KMS-11 (cell line): Measurements from ENCODE around the gene HES6.

Experiments
- H2AFZ ChIP-seq: fragments of 200-600 bp; sonication (generic); 2 replicates; pipeline ENCODE4 v1.6.1; 2016; ENCODE audit warnings: antibody characterized with exemption, mixed run types, low read depth
- H3K27ac ChIP-seq: fragments of 200-600 bp; sonication (generic); 2 replicates; pipeline ENCODE4 v1.6.1; 2016; ENCODE audit warnings: mild to moderate bottlenecking, mixed run types
- H3K27me3 ChIP-seq: fragments of 200-600 bp; sonication (generic); 2 replicates; pipeline ENCODE4 v1.6.1; 2017; ENCODE audit warnings: mild to moderate bottlenecking, low read depth, mixed run types, moderate library complexity; ENCODE audit not compliant: insufficient read depth
- H3K36me3 ChIP-seq: fragments of 200-600 bp; sonication (generic); 2 replicates; pipeline ENCODE4 v1.6.1; 2017; ENCODE audit warnings: mild to moderate bottlenecking, mixed run types; ENCODE audit not compliant: insufficient read depth
- H3K4me1 ChIP-seq: fragments of 200-600 bp; sonication (generic); 2 replicates; pipeline ENCODE4 v1.6.1; 2016; ENCODE audit warnings: mild to moderate bottlenecking, low read depth, mixed run types; ENCODE audit not compliant: poor library complexity, severe bottlenecking
- H3K4me2 ChIP-seq: fragments of 200-600 bp; sonication (generic); 2 replicates; pipeline ENCODE4 v1.7.0; 2016; ENCODE audit warnings: mild to moderate bottlenecking, mixed run types
- H3K4me3 ChIP-seq: fragments of 200-600 bp; sonication (generic); IDR thresholded peaks from 2 replicates; pipeline ENCODE4 v1.6.1; 2017; ENCODE audit warnings: low read depth, low read length, mixed read lengths; ENCODE audit not compliant: insufficient read depth
- H3K79me2 ChIP-seq: fragments of 200-600 bp; sonication (generic); 2 replicates; pipeline ENCODE4 v1.6.1; 2016; ENCODE audit warnings: low read depth, mixed run types; ENCODE audit not compliant: insufficient read depth
- H3K9ac ChIP-seq: fragments of 200-600 bp; sonication (generic); 2 replicates; pipeline ENCODE4 v1.6.1; 2016; ENCODE audit warnings: mild to moderate bottlenecking, mixed run types
- H4K20me1 ChIP-seq: fragments of 200-600 bp; sonication (generic); 2 replicates; pipeline ENCODE4 v1.6.1; 2016; ENCODE audit warnings: mild to moderate bottlenecking, mixed run types; ENCODE audit not compliant: insufficient read depth
- TF ChIP-seq, protein P1 (sequence below): fragments of 200-600 bp; sonication (generic); conservative IDR thresholded peaks from 2 replicates; pipeline ENCODE4 v1.6.1; 2017; ENCODE audit warnings: low read depth, mild to moderate bottlenecking, antibody characterized with exemption, low read length, moderate library complexity, mixed read lengths

The HES6 gene

DNA sequence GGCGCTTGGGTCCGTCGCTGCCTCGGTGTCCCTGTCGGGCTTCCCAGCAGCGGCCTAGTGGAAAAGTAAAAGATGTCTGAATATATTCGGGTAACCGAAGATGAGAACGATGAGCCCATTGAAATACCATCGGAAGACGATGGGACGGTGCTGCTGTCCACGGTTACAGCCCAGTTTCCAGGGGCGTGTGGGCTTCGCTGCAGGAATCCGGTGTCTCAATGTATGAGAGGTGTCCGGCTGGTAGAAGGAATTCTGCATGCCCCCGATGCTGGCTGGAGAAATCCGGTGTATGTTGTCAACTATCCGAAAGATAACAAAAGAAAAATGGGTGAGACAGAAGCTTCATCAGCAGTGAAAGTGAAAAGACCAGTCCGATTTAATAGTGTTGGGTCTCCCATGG, 8.0 kb downstream of the HES6 start:
- no peaks in the 10 kb centered on the region for H3K79me2 ChIP-seq
- H3K27ac ChIP-seq, result no peak overlapping the region
- H3K27me3 ChIP-seq, result no peaks in the 10 kb centered on the region
- H3K4me1 ChIP-seq, result no peaks in the 10 kb centered on the region
- H3K4me2 ChIP-seq, result no peak overlapping the region
- no peak overlapping the region for H2AFZ ChIP-seq
- no peaks in the 10 kb centered on the region for H4K20me1 ChIP-seq
- H3K9ac ChIP-seq, result no peak overlapping the region
- H3K4me3 ChIP-seq, result no peak overlapping the region
- no peaks in the 10 kb centered on the region for H3K36me3 ChIP-seq
- TF ChIP-seq, protein P1, sequence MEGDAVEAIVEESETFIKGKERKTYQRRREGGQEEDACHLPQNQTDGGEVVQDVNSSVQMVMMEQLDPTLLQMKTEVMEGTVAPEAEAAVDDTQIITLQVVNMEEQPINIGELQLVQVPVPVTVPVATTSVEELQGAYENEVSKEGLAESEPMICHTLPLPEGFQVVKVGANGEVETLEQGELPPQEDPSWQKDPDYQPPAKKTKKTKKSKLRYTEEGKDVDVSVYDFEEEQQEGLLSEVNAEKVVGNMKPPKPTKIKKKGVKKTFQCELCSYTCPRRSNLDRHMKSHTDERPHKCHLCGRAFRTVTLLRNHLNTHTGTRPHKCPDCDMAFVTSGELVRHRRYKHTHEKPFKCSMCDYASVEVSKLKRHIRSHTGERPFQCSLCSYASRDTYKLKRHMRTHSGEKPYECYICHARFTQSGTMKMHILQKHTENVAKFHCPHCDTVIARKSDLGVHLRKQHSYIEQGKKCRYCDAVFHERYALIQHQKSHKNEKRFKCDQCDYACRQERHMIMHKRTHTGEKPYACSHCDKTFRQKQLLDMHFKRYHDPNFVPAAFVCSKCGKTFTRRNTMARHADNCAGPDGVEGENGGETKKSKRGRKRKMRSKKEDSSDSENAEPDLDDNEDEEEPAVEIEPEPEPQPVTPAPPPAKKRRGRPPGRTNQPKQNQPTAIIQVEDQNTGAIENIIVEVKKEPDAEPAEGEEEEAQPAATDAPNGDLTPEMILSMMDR, result no peak

DNA sequence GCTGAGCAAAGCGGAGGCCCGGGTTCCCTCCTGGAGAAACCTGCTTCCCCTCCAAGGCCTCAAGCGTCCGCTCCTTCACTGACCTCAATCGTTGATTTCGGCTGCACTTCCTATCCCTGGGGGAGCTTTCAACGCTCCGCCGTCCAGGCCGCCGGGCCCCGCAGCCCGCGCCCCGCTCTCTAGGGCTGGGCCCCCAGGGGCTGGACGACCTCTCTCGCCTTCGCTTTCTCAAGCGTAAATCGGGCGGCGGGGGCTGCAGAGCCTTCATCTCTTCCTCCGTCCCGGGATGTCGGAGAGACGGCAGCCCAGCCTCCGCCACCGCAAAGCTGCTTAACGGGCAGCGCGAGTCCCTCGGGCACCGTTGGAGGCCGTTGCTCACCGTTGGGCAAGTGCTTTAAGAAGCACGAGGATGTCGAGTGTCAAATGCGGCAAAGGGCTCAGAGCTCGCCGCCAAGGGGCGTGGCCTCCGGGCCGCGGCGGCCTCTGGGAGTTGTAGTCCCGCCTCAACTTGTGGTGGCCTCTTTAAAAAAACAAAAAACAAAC, 8.5 kb downstream of the HES6 start:
- H4K20me1 ChIP-seq, result no peaks in the 10 kb centered on the region
- no peaks in the 10 kb centered on the region for H3K27me3 ChIP-seq
- H3K4me2 ChIP-seq, result no peak overlapping the region
- no peak overlapping the region for H3K4me3 ChIP-seq
- H3K36me3 ChIP-seq, result no peaks in the 10 kb centered on the region
- TF ChIP-seq, protein P1, result no peak
- H3K9ac ChIP-seq, result no peak overlapping the region
- H3K27ac ChIP-seq, result no peak overlapping the region
- no peaks in the 10 kb centered on the region for H3K4me1 ChIP-seq
- H2AFZ ChIP-seq, result no peak overlapping the region
- no peaks in the 10 kb centered on the region for H3K79me2 ChIP-seq

DNA sequence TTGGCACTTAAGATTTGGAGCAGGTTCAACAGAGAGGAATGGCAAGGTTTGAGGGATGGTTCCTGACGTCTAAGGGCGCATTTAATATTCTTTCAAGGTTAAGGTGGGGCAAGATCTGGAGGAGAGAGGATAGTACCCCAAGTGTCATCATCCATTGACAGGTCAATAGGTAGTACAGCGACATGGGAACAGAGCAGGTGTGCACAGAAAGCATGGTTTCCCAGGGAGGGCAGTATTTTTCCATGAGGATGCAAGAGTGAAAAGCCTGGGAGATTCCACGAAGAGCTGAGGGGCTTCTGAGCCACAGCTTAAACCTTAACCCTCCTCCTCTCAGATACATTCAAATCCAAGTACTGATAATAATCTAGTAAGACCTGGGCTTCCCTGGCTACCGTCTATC, 9.1 kb downstream of the HES6 start:
- Histone ChIP-seq H3K27me3 (no peaks in the 10 kb centered on the region), H3K4me2 (no peak overlapping the region), H3K79me2 (no peaks in the 10 kb centered on the region), H3K4me1 (no peaks in the 10 kb centered on the region), H3K27ac (no peak overlapping the region), H4K20me1 (no peaks in the 10 kb centered on the region), H2AFZ (no peak overlapping the region), H3K9ac (no peak overlapping the region), H3K4me3 (no peak overlapping the region), H3K36me3 (no peaks in the 10 kb centered on the region)
- TF ChIP-seq, protein P1, result no peak

DNA sequence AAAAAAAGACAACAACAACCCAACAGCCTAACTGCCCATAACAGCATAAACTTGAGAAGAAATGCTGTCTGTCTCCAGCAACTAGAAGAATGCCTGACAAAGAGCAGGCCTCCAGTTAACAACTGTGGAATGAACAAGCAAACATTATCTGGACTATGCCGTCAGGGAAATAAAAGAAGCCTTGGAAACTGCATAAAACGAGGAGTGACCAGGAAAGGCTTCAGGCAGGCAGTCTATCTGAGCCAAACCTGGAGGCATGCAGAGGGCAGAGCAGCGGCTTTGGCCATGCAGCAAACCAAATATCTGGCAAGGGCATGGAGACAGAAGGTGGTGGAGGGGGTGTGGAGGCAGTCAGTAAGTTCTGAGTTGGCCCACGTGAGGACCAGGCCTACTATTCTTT, 11.1 kb downstream of the HES6 start:
- H2AFZ ChIP-seq, result no peak overlapping the region
- H3K9ac ChIP-seq, result no peak overlapping the region
- no peak overlapping the region for H3K4me3 ChIP-seq
- no peaks in the 10 kb centered on the region for H4K20me1 ChIP-seq
- TF ChIP-seq, protein P1, result no peak
- no peak overlapping the region for H3K27ac ChIP-seq
- H3K4me2 ChIP-seq, result no peak overlapping the region
- no peaks in the 10 kb centered on the region for H3K36me3 ChIP-seq
- no peaks in the 10 kb centered on the region for H3K27me3 ChIP-seq
- H3K79me2 ChIP-seq, result no peaks in the 10 kb centered on the region
- no peaks in the 10 kb centered on the region for H3K4me1 ChIP-seq

DNA sequence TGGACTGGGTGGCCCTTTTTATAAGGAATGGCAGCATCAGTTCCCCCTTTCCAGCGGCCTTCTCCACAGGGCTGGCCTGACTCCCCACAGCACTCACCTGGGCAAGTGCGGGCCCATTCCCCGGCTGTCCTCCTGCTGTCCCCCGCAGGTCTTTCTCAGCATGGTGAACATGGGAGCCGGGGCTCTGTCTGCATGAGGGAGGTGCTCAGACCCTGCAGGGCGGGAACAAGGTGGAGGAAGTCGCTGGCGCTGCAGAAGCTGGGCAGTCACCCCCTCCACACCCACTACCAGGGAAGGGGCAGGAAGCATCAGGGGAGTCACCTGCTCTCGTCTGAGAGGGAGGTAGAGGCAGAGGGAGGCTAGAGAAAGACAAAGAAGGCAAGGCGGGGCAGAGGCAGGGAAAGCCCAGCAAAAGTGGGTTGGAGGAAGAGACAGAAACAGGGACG, 12.2 kb downstream of the HES6 start:
- H3K27me3 ChIP-seq, result no peaks in the 10 kb centered on the region
- H3K4me2 ChIP-seq, result no peak overlapping the region
- H2AFZ ChIP-seq, result no peak overlapping the region
- TF ChIP-seq, protein P1, result no peak
- no peaks in the 10 kb centered on the region for H3K4me1 ChIP-seq
- no peaks in the 10 kb centered on the region for H3K79me2 ChIP-seq
- H3K9ac ChIP-seq, result no peak overlapping the region
- H3K36me3 ChIP-seq, result no peaks in the 10 kb centered on the region
- H3K27ac ChIP-seq, result no peak overlapping the region
- no peak overlapping the region for H3K4me3 ChIP-seq
- H4K20me1 ChIP-seq, result no peaks in the 10 kb centered on the region
